Left ventricle myocardium inferior (tissue), 1 donor: ENCODE measurements around the gene ITPR1. TPM values are rescaled to one million over a fixed set of nuclear protein-coding genes. Genes with fewer than 3 reads are reported as not detected.

Source experiments
- DNase-seq: peaks from one replicate; pipeline ENCODE4 v3.0.0-alpha.2; 2020
- H3K27ac ChIP-seq: fragments of 200-600 bp; replicated peaks from 2 replicates; pipeline ENCODE4 v1.8.0; 2021
- H3K27me3 ChIP-seq: fragments of 200-600 bp; 2 replicates; pipeline ENCODE4 v1.8.0; 2021; ENCODE audit warnings: low read depth
- H3K36me3 ChIP-seq: fragments of 200-600 bp; 2 replicates; pipeline ENCODE4 v1.8.0; 2021
- H3K4me1 ChIP-seq: fragments of 200-600 bp; 2 replicates; pipeline ENCODE4 v1.8.0; 2021
- H3K4me3 ChIP-seq: fragments of 200-600 bp; 2 replicates; pipeline ENCODE4 v1.8.0; 2021; ENCODE audit warnings: mild to moderate bottlenecking, moderate library complexity
- H3K9me3 ChIP-seq: fragments of 200-600 bp; replicated peaks from 2 replicates; pipeline ENCODE4 v1.8.0; 2021
- CTCF ChIP-seq: fragments of 200-600 bp; IDR thresholded peaks from 2 replicates; pipeline ENCODE4 v1.8.0; 2021; ENCODE audit warnings: antibody characterized with exemption, mild to moderate bottlenecking, borderline replicate concordance
- intact Hi-C: fragments of 100-400 bp; cut with micrococcal nuclease; formaldehyde crosslinking; loops from one replicate; pipeline ENCODE4 v1.11.0; 2022
- total RNA-seq: library from RNA; stranded (reverse); fragmentation: NEBNext Ultra II Directional; extraction: Animal tissue kit (Norgen Biotek cat#: 25700); gene quantifications from one replicate; pipeline ENCODE4 v1.2.1, GENCODE V29; 2021
- donor health status: DM: no; HTN: yes; CAD: no; lungs with severe emphysema.

ITPR1 gene
- total RNA-seq, 1 donor from 2014 or later: 29.0 TPM

- peaks cover 17% of the 10 kb centered on the region for H3K4me1 ChIP-seq
- intact Hi-C loops: no loop called here
- peak overlapping the region; percentile 22 for H3K27ac ChIP-seq
- H3K27me3 ChIP-seq: no peaks in the 10 kb centered on the region
- peaks cover 69% of the 10 kb centered on the region for H3K36me3 ChIP-seq
- no peak for DNase-seq
- no peak overlapping the region for H3K4me3 ChIP-seq
- TF ChIP-seq CTCF: no peak
- peaks cover 16% of the 10 kb centered on the region for H3K9me3 ChIP-seq
These were observed 306.4 kb downstream of the ITPR1 start for GRCh38 chr3:4799266-4800256.

- Histone ChIP-seq H3K9me3 (peaks cover 16% of the 10 kb centered on the region), H3K27ac (no peak overlapping the region), H3K36me3 (peaks cover 68% of the 10 kb centered on the region), H3K27me3 (no peaks in the 10 kb centered on the region), H3K4me3 (no peak overlapping the region), H3K4me1 (peaks cover 23% of the 10 kb centered on the region)
- intact Hi-C loops: no loop called here
- no peak for DNase-seq
- TF ChIP-seq CTCF: no peak
These were observed 307.4 kb downstream of the ITPR1 start for GRCh38 chr3:4800595-4800994.

GRCh38 chr3:4801892-4802291, 308.7 kb downstream of the ITPR1 start:
- H3K4me1 ChIP-seq: peaks cover 23% of the 10 kb centered on the region
- no peak for TF ChIP-seq CTCF
- intact Hi-C loops: no loop called here
- H3K9me3 ChIP-seq: peaks cover 11% of the 10 kb centered on the region
- H3K27me3 ChIP-seq: no peaks in the 10 kb centered on the region
- no peak for DNase-seq
- peaks cover 65% of the 10 kb centered on the region for H3K36me3 ChIP-seq
- no peak overlapping the region for H3K27ac ChIP-seq
- H3K4me3 ChIP-seq: no peak overlapping the region

- no peak overlapping the region for H3K27ac ChIP-seq
- peaks cover 30% of the 10 kb centered on the region for H3K4me1 ChIP-seq
- intact Hi-C loops: no loop called here
- TF ChIP-seq CTCF: no peak
- peaks cover 55% of the 10 kb centered on the region for H3K36me3 ChIP-seq
- H3K4me3 ChIP-seq: no peak overlapping the region
- DNase-seq: no peak
- no peaks in the 10 kb centered on the region for H3K27me3 ChIP-seq
- peaks cover under 1% of the 10 kb centered on the region for H3K9me3 ChIP-seq
These were observed 309.8 kb downstream of the ITPR1 start for GRCh38 chr3:4802903-4803302.

- intact Hi-C loops: no loop called here
- peaks cover 59% of the 10 kb centered on the region for H3K36me3 ChIP-seq
- no peak overlapping the region for H3K27ac ChIP-seq
These were observed 311.3 kb downstream of the ITPR1 start for GRCh38 chr3:4804161-4805058.

More at GRCh38 chr3:4804161-4805058, 311.3 kb downstream of the ITPR1 start:
- no peak for DNase-seq
- Histone ChIP-seq H3K4me3 (no peak overlapping the region), H3K4me1 (peaks cover 26% of the 10 kb centered on the region), H3K27me3 (no peaks in the 10 kb centered on the region), H3K9me3 (no peaks in the 10 kb centered on the region)
- TF ChIP-seq CTCF: no peak
